GM10847 (cell line): Measurements from ENCODE around the gene IL4I1.
A peak's percentile ranks its signal among the peaks of the same experiment; 100 is the strongest.

Experiments used
- POLR2A ChIP-seq: IDR thresholded peaks from 2 replicates; pipeline ENCODE4 v1.6.1; 2011; ENCODE audit not compliant: insufficient read length; ENCODE audit errors: extremely low read depth

IL4I1 gene

GRCh38 chr19:49858088-49858985, 38.4 kb downstream of the IL4I1 start:
- TF ChIP-seq POLR2A, result no peak

GRCh38 chr19:49857838-49858087, 38.9 kb downstream of the IL4I1 start:
- no peak for TF ChIP-seq POLR2A

GRCh38 chr19:49857061-49857837, 39.4 kb downstream of the IL4I1 start:
- TF ChIP-seq POLR2A, result peak; percentile 20

- TF ChIP-seq POLR2A, result no peak
Measured at GRCh38 chr19:49856574-49857021, 40.1 kb downstream of the IL4I1 start.

- TF ChIP-seq POLR2A, result no peak
Measured at GRCh38 chr19:49855676-49856573, 40.8 kb downstream of the IL4I1 start.

GRCh38 chr19:49855277-49855675, 41.4 kb downstream of the IL4I1 start:
- TF ChIP-seq POLR2A, result no peak

- no peak for TF ChIP-seq POLR2A
Measured at GRCh38 chr19:49854378-49855263, 42.1 kb downstream of the IL4I1 start.

- no peak for TF ChIP-seq POLR2A
Measured at GRCh38 chr19:49853852-49854377, 42.8 kb downstream of the IL4I1 start.

- TF ChIP-seq POLR2A, result no peak
Measured at GRCh38 chr19:49852631-49853126, 44.0 kb downstream of the IL4I1 start.

GRCh38 chr19:49851456-49852259, 45.0 kb downstream of the IL4I1 start:
- TF ChIP-seq POLR2A, result no peak

GRCh38 chr19:49850487-49851342, 46.0 kb downstream of the IL4I1 start, which contains the start of gene PTOV1:
TSS of gene PTOV1 (plus strand) at chr19:49851159.
- TF ChIP-seq POLR2A, result peak; percentile 62

- no peak for TF ChIP-seq POLR2A
Measured at GRCh38 chr19:49850221-49850486, 46.5 kb downstream of the IL4I1 start.
